ENCODE results near the gene TEAD3.

- TF ChIP-seq POLR2AphosphoS5 (IDR thresholded peaks at IDR 0.05; ENCODE audit: borderline replicate concordance, low read depth, low read length) (no peak), EZH2 (IDR thresholded peaks at IDR 0.05) (no peak)
These were observed 15.7 kb downstream of the TEAD3 start for GRCh38 chr6:35481226-35481625.
